WERI-Rb-1 (cell line): ENCODE results near the gene UBE2E2.

ENCODE experiments used
- DNase-seq: peaks from one replicate; pipeline ENCODE4 v3.0.0-alpha.2; 2020
- H3K27ac ChIP-seq: fragments of 250-450 bp; sonication (Bioruptor Pico); 2 replicates; pipeline ENCODE4 v1.5.1; 2020; ENCODE audit warnings: mild to moderate bottlenecking, moderate library complexity
- H3K27me3 ChIP-seq: fragments of 250-450 bp; sonication (Bioruptor Pico); 2 replicates; pipeline ENCODE4 v1.5.1; 2021; ENCODE audit warnings: mild to moderate bottlenecking, low read depth, moderate library complexity; ENCODE audit not compliant: insufficient read depth, severe bottlenecking
- H3K36me3 ChIP-seq: fragments of 250-450 bp; sonication (Bioruptor Pico); 2 replicates; pipeline ENCODE4 v1.5.1; 2020; ENCODE audit warnings: mild to moderate bottlenecking, moderate library complexity
- H3K4me3 ChIP-seq: 2 replicates; pipeline ENCODE4 v1.5.1; 2011; ENCODE audit warnings: low read depth, mild to moderate bottlenecking, control low read depth, low read length
- H3K9me3 ChIP-seq: fragments of 250-450 bp; sonication (Bioruptor Pico); 2 replicates; pipeline ENCODE4 v1.5.1; 2021; ENCODE audit warnings: mild to moderate bottlenecking, moderate library complexity; ENCODE audit not compliant: severe bottlenecking
- CTCF ChIP-seq: IDR thresholded peaks from 2 replicates; pipeline ENCODE4 v1.5.1; 2011; ENCODE audit warnings: low read depth, mild to moderate bottlenecking, control low read depth, inconsistent platforms, low read length

UBE2E2 gene

DNA sequence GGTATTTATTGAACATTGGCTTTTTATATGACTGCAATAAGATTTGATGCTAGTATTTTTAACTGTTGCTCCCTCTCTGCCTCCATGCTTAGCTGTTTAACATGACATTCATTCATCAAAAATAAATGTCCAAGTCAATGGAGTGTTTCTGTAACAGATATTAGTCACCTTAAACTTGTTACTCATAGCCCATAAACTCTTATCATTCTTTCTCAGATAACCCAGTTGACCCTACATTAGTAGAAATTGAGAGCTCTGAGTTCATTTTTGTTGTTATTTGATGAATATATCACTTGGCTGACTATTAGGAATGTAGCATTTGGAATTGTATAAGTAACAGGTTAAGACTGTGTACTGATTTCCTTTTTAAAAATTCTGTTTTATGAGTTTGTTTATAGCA lies 201.1 kb downstream of the UBE2E2 start:
- H3K4me3 ChIP-seq, result no peak overlapping the region

GRCh38 chr3:23405081-23405480 lies 202.0 kb downstream of the UBE2E2 start:
- TF ChIP-seq CTCF, result no peak
- H3K4me3 ChIP-seq, result no peak overlapping the region
- DNase-seq, result no peak

More for the DNA sequence above, 201.1 kb downstream of the UBE2E2 start:
- Histone ChIP-seq H3K27me3 (no peaks in the 10 kb centered on the region), H3K27ac (no peak overlapping the region), H3K36me3 (no peaks in the 10 kb centered on the region), H3K9me3 (no peaks in the 10 kb centered on the region)
- TF ChIP-seq CTCF, result no peak
- DNase-seq, result no peak

DNA sequence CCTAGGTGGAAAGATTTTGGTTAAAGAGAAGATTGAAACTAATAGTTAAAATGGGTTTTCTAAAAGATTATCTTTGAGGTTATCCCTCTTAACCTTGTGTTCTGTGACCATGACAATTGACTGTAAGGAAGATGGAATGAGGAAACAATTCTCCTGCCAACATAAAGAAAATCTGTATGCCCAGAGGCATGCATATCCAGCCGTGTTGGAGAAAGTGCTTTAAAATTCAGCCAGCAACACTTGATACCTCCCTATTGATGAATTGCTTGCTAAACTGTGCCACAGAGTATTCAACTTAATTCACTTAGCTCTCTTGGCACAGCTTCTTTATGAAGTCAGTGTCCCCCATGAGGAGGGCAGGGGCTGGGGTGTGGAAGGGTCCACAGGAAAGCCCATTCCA lies 203.5 kb downstream of the UBE2E2 start:
- Histone ChIP-seq H3K9me3 (no peaks in the 10 kb centered on the region), H3K4me3 (no peak overlapping the region), H3K27me3 (no peaks in the 10 kb centered on the region), H3K36me3 (no peaks in the 10 kb centered on the region), H3K27ac (no peak overlapping the region)
- no peak for DNase-seq
- no peak for TF ChIP-seq CTCF

More at GRCh38 chr3:23405081-23405480, 202.0 kb downstream of the UBE2E2 start:
- Histone ChIP-seq H3K9me3 (no peaks in the 10 kb centered on the region), H3K36me3 (no peaks in the 10 kb centered on the region), H3K27me3 (no peaks in the 10 kb centered on the region), H3K27ac (no peak overlapping the region)

- H3K27ac ChIP-seq, result no peak overlapping the region
- no peak for TF ChIP-seq CTCF
- no peak for DNase-seq
Observed at GRCh38 chr3:23418026-23418425, 214.9 kb downstream of the UBE2E2 start.

GRCh38 chr3:23421811-23422516 lies 218.8 kb downstream of the UBE2E2 start:
- no peaks in the 10 kb centered on the region for H3K36me3 ChIP-seq
- no peak overlapping the region for H3K27ac ChIP-seq
- H3K4me3 ChIP-seq, result no peak overlapping the region
- no peak for DNase-seq
- no peaks in the 10 kb centered on the region for H3K27me3 ChIP-seq
- H3K9me3 ChIP-seq, result no peaks in the 10 kb centered on the region
- TF ChIP-seq CTCF, result no peak

More at GRCh38 chr3:23418026-23418425, 214.9 kb downstream of the UBE2E2 start:
- peaks cover 2% of the 10 kb centered on the region for H3K9me3 ChIP-seq
- H3K36me3 ChIP-seq, result no peaks in the 10 kb centered on the region
- H3K27me3 ChIP-seq, result no peaks in the 10 kb centered on the region
- H3K4me3 ChIP-seq, result no peak overlapping the region

DNA sequence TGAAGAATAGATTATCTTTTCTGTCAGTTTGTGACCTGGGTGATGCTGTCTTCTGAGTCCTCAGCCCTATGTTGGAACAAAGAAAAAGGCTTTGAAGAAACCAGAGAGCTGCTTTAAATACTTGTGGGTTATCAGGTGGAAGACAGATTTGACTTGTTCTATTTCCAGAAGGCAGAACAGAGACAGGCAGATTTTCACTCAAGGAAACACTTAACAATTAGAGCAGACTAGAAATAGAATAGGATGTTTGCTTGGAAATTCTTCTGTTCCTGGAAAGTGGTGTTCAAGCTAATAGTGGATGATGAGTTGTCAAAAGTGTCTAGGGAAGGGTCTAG lies 219.4 kb downstream of the UBE2E2 start:
- Histone ChIP-seq H3K27me3 (no peaks in the 10 kb centered on the region), H3K4me3 (no peak overlapping the region), H3K36me3 (no peaks in the 10 kb centered on the region), H3K27ac (no peak overlapping the region), H3K9me3 (no peaks in the 10 kb centered on the region)
- TF ChIP-seq CTCF, result no peak
- no peak for DNase-seq
